Fibroblast of pulmonary artery (primary cell): Measurements from ENCODE around the gene C9orf43.
"Not testable (repeated sequence)": the region's sequence is repeated elsewhere in the genome, so short reads cannot be mapped to it uniquely, and the experiment has no call there.

Experiments used
- DNase-seq: peaks from one replicate; pipeline ENCODE4 v3.0.0-alpha.2; 2010; ENCODE audit warnings: low read depth
- H3K4me3 ChIP-seq: replicated peaks from 2 replicates; pipeline ENCODE4 v1.5.1; 2011; ENCODE audit warnings: low read depth, mild to moderate bottlenecking, control low read depth, low read length, moderate library complexity
- CTCF ChIP-seq: IDR thresholded peaks from 2 replicates; pipeline ENCODE4 v1.5.1; 2011; ENCODE audit warnings: mild to moderate bottlenecking, control low read depth, low read length, inconsistent platforms; ENCODE audit errors: missing control alignments

Gene C9orf43

GRCh38 chr9:113375057-113376023, 35.2 kb upstream of the C9orf43 start:
- no peak for TF ChIP-seq CTCF
- H3K4me3 ChIP-seq = peak overlapping the region; percentile 86
- no peak for DNase-seq

GRCh38 chr9:113376634-113377567, 33.6 kb upstream of the C9orf43 start, which contains the start of gene HDHD3:
Gene HDHD3, minus strand, starts transcription at chr9:113376986. Its CDS starts 2,632 bp downstream, at chr9:113374354.
- DNase-seq = peak; percentile 72
- peak within 1 kb of the TSS; percentile 86 for H3K4me3 ChIP-seq
- TF ChIP-seq CTCF = no peak

- not testable (repeated sequence) for H3K4me3 ChIP-seq, DNase-seq
Observed at GRCh38 chr9:113379094-113379828, 31.3 kb upstream of the C9orf43 start.

GRCh38 chr9:113379829-113380210, 30.7 kb upstream of the C9orf43 start:
- not testable (repeated sequence) for DNase-seq, H3K4me3 ChIP-seq

- no peak for DNase-seq
- no peak overlapping the region for H3K4me3 ChIP-seq
- TF ChIP-seq CTCF = no peak
Observed at GRCh38 chr9:113380869-113381378, 29.6 kb upstream of the C9orf43 start.

- H3K4me3 ChIP-seq, DNase-seq: not testable (repeated sequence)
Observed at GRCh38 chr9:113381441-113381840, 29.1 kb upstream of the C9orf43 start.

- no peak for TF ChIP-seq CTCF
- DNase-seq = no peak
- no peak overlapping the region for H3K4me3 ChIP-seq
Observed at GRCh38 chr9:113381909-113382411, 28.6 kb upstream of the C9orf43 start.
